H1 (cell line): ENCODE results near the gene COPZ2. TPM values are rescaled to one million over a fixed set of nuclear protein-coding genes. Genes with fewer than 3 reads are reported as not detected.

Experiments used
- CBX8 ChIP-seq: fragments of 300-800, 300-1000 bp; sonication (generic); IDR thresholded peaks from 2 replicates; pipeline ENCODE4 v1.7.1; 2016; ENCODE audit warnings: low read depth, low read length, borderline replicate concordance
- CHD2 ChIP-seq: IDR thresholded peaks from 2 replicates; pipeline ENCODE4 v1.6.1; 2012; ENCODE audit warnings: low read length, improper control_type of control experiment
- GABPA ChIP-seq: IDR thresholded peaks from 2 replicates; pipeline ENCODE4 v1.6.1; 2011; ENCODE audit warnings: mild to moderate bottlenecking, low read length, moderate library complexity, borderline replicate concordance; ENCODE audit not compliant: insufficient read depth
- GTF2F1 ChIP-seq: IDR thresholded peaks from 2 replicates; pipeline ENCODE4 v1.6.1; 2012; ENCODE audit warnings: low read depth, low read length, improper control_type of control experiment, borderline replicate concordance
- JUND ChIP-seq: IDR thresholded peaks from 2 replicates; pipeline ENCODE4 v1.6.1; 2011; ENCODE audit warnings: mild to moderate bottlenecking, improper control_type of control experiment, low read length
- KDM1A ChIP-seq: fragments of 200-600, 300-600 bp; sonication (generic); IDR thresholded peaks from 2 replicates; pipeline ENCODE4 v1.7.1; 2016; ENCODE audit warnings: mild to moderate bottlenecking, low read length, borderline replicate concordance
- MAFK ChIP-seq: IDR thresholded peaks from 2 replicates; pipeline ENCODE4 v1.6.1; 2012; ENCODE audit warnings: low read depth, mild to moderate bottlenecking, improper control_type of control experiment, low read length
- MAX ChIP-seq: IDR thresholded peaks from 2 replicates; pipeline ENCODE4 v1.6.1; 2012; ENCODE audit warnings: inconsistent platforms
- RBBP5 ChIP-seq: IDR thresholded peaks from 2 replicates; pipeline ENCODE4 v1.7.1; 2012; ENCODE audit warnings: low read depth, mild to moderate bottlenecking, inconsistent platforms, low read length, moderate library complexity, borderline replicate concordance
- RNF2 ChIP-seq: fragments of 200-900, 300-1000 bp; sonication (generic); IDR thresholded peaks from 2 replicates; pipeline ENCODE4 v1.7.1; 2016; ENCODE audit warnings: borderline replicate concordance, low read depth, mild to moderate bottlenecking, antibody characterized with exemption, low read length; ENCODE audit not compliant: poor library complexity, severe bottlenecking; ENCODE audit errors: missing control alignments
- SIN3A ChIP-seq, 2 experiments: IDR thresholded peaks in 1 of 2; conservative IDR thresholded peaks in 1 of 2; 2 replicates each; pipeline ENCODE4 v1.6.1; 2011 to 2012; ENCODE audit warnings: low read length in 2 of 2, improper control_type of control experiment in 1 of 2, low read depth in 1 of 2, mild to moderate bottlenecking in 1 of 2
- SP1 ChIP-seq: IDR thresholded peaks from 2 replicates; pipeline ENCODE4 v1.6.1; 2011; ENCODE audit warnings: low read depth, low read length
- SP4 ChIP-seq: IDR thresholded peaks from 2 replicates; pipeline ENCODE4 v1.6.1; 2012; ENCODE audit warnings: low read length, inconsistent platforms
- SRF ChIP-seq: IDR thresholded peaks from 2 replicates; pipeline ENCODE4 v1.6.1; 2011; ENCODE audit warnings: mild to moderate bottlenecking, low read depth, low read length, moderate library complexity
- TAF1 ChIP-seq: IDR thresholded peaks from 2 replicates; pipeline ENCODE4 v1.6.1; 2011; ENCODE audit warnings: mild to moderate bottlenecking, low read depth, low read length
- TAF7 ChIP-seq: optimal IDR thresholded peaks from 2 replicates; pipeline ENCODE3; 2011; ENCODE audit warnings: low read depth, mild to moderate bottlenecking, inconsistent platforms, low read length, moderate library complexity, borderline replicate concordance
- TBP ChIP-seq: IDR thresholded peaks from 2 replicates; pipeline ENCODE4 v1.6.1; 2011; ENCODE audit warnings: low read depth, low read length, improper control_type of control experiment
- TCF12 ChIP-seq: IDR thresholded peaks from 2 replicates; pipeline ENCODE4 v1.6.1; 2011; ENCODE audit warnings: low read depth, mild to moderate bottlenecking, low read length
- TEAD4 ChIP-seq: IDR thresholded peaks from 2 replicates; pipeline ENCODE4 v1.6.1; 2012; ENCODE audit warnings: low read depth, low read length, inconsistent platforms, mixed read lengths
- YY1 ChIP-seq: IDR thresholded peaks from 2 replicates; pipeline ENCODE4 v1.6.1; 2011; ENCODE audit warnings: low read depth, mild to moderate bottlenecking, low read length
- polyA plus RNA-seq, 7 experiments: library from polyadenylated mRNA; depleted of rRNA in 3 of 7; stranded (reverse) in 5 of 7; unstranded in 2 of 7; fragments of >200 nt in 5 of 7; fragments of 200-250 nt in 2 of 7; gene quantifications; 1 replicate in 5 of 7; 2 replicates in 1 of 7; 4 replicates in 1 of 7; pipeline versions ENCODE4 v1.2.1 to v1.2.3, GENCODE V29; 2011 to 2013; ENCODE audit warnings: missing spikeins in 2 of 7, mixed read lengths in 2 of 7
- total RNA-seq: library from RNA; stranded (reverse); fragmentation: NEBNext Ultra II Directional; extraction: Animal tissue kit (Norgen Biotek cat#: 25700); gene quantifications from 2 replicates; pipeline ENCODE4 v1.2.1, GENCODE V29; 2021
- TF ChIP-seq, protein P1 (sequence below): IDR thresholded peaks from 2 replicates; pipeline ENCODE4 v1.6.1; 2012; ENCODE audit warnings: inconsistent platforms
- TF ChIP-seq, protein P2 (sequence below): IDR thresholded peaks from 2 replicates; pipeline ENCODE4 v1.6.1; 2011; ENCODE audit warnings: low read length, improper control_type of control experiment

The COPZ2 gene
- total and polyA plus RNA-seq, 2 of the 8 experiments (the other 6 are each of a cell fraction or from before 2014, with no cell fraction given) = 0.24 TPM; not detected in 1

GRCh38 chr17:48047741-48048383 lies 10.3 kb upstream of the COPZ2 start, which contains the start of gene NFE2L1 (continued):
- TF ChIP-seq RBBP5 = 0 out of 2 replicates have a peak, but pooled peaks have one; percentile 47
- peak; percentile 90 for TF ChIP-seq CHD2
- peak; percentile 30; the same call in 1 of the 2 replicates for TF ChIP-seq GABPA
- peak; percentile 91 for TF ChIP-seq TBP
- peak; percentile 42 for TF ChIP-seq RNF2
- TF ChIP-seq TAF1 = peak; percentile 97
- TF ChIP-seq GTF2F1 = no peak
- no peak for TF ChIP-seq JUND
- peak; percentile 51; the same call in 1 of the 2 replicates for TF ChIP-seq TEAD4
- TF ChIP-seq SIN3A (conservative IDR thresholded peaks at IDR 0.05 in 1 of 2, IDR thresholded peaks at IDR 0.05 in 1 of 2; ENCODE audit: low read depth in 1 of 2, low read length in 2 of 2) = 0 out of 4 replicates have a peak, but pooled peaks of 1 of the 2 experiments have one; percentile 75
- TF ChIP-seq TAF7 = peak; percentile 92
- no peak for TF ChIP-seq CBX8
- TF ChIP-seq TCF12 = 0 out of 2 replicates have a peak, but pooled peaks have one; percentile 19
- peak; percentile 98 for TF ChIP-seq SP1
- peak; percentile 78; the same call in 1 of the 2 replicates for TF ChIP-seq SP4
- TF ChIP-seq MAX = peak; percentile 99
- TF ChIP-seq, protein P1, sequence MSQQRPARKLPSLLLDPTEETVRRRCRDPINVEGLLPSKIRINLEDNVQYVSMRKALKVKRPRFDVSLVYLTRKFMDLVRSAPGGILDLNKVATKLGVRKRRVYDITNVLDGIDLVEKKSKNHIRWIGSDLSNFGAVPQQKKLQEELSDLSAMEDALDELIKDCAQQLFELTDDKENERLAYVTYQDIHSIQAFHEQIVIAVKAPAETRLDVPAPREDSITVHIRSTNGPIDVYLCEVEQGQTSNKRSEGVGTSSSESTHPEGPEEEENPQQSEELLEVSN = peak; percentile 99
- TF ChIP-seq SRF = no peak
- TF ChIP-seq YY1 = peak; percentile 99
- TF ChIP-seq, protein P2, sequence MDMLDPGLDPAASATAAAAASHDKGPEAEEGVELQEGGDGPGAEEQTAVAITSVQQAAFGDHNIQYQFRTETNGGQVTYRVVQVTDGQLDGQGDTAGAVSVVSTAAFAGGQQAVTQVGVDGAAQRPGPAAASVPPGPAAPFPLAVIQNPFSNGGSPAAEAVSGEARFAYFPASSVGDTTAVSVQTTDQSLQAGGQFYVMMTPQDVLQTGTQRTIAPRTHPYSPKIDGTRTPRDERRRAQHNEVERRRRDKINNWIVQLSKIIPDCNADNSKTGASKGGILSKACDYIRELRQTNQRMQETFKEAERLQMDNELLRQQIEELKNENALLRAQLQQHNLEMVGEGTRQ = peak; percentile 42; the same call in 1 of the 2 replicates
- no peak for TF ChIP-seq KDM1A
- peak; percentile 41; the same call in 1 of the 2 replicates for TF ChIP-seq MAFK
